Right renal cortex interstitium (tissue), 3 donors: ENCODE data around the gene MMADHC. TPM values are rescaled to one million over a fixed set of nuclear protein-coding genes. Genes with fewer than 3 reads are reported as not detected.
A peak's percentile ranks its signal among the peaks of the same experiment; 100 is the strongest.

ENCODE experiments used
- DNase-seq, 3 donors: peaks; one replicate each; pipeline ENCODE4 v3.0.0-alpha.2; 2013; ENCODE audit warnings: low read depth in 3 of 3, low spot score in 2 of 3
- polyA plus RNA-seq, 3 donors: library from polyadenylated mRNA; unstranded; fragments of 120-200 nt; gene quantifications; one replicate each; pipeline ENCODE4 v1.2.1, GENCODE V29; 2013; ENCODE audit not compliant: insufficient read length in 3 of 3

Gene MMADHC
- polyA plus RNA-seq, 3 donors = 136 to 137 (median 137) TPM

DNA sequence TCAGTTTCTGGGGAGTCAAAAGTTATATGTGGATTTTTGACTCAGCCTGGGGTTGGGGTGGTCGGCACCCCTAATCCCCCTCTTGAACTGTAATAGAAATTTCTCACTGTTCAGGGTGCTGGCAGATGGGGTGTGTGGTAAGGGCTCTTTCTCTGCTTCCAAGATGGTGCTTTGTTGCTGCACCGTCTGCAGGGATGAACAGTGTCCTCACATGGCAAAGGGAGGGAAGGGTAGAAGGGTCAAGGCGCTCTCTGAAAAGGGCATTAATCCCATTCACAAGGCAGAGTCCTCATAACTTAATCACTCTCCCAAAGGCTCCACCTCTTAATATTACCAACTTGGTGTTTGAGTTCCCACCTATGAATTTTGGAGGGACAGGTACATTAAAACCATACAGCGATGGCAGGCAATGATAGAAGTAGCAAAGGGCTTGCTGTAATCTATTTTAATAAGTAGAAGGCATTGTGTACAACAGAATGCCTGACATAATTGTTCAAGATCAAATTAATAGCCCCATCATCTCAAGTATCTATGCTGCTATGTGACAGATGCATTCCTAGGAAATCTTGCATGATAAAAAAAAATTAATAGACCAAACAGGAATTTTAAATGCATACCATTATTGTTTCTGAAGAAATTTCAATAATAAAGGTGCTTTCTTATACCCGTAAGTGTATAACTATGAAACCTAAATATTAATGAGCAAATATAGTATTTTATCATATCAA lies 28.1 kb downstream of the MMADHC start:
- no peak for DNase-seq

DNA sequence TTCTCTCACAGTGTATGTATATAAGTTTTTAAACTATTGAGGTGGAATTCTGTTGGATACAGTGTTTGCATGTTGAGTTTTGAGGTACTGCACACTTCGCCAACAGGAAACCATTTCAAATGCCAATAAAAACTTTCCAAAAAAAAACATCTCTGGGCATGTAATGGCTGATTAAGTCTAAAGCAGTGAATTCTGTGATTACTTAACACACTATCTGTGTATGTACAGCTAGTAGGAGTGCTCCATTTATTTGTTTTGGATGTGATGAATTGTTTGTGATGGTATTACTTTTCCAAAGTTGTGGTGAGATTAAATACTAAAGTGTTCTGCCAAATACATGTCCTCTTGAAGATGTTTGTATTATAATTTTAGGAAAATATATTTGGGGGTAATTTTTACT lies 31.1 kb downstream of the MMADHC start:
- DNase-seq = no peak

- DNase-seq = no peak
Observed at GRCh38 chr2:149552830-149553229, 34.7 kb downstream of the MMADHC start.

DNA sequence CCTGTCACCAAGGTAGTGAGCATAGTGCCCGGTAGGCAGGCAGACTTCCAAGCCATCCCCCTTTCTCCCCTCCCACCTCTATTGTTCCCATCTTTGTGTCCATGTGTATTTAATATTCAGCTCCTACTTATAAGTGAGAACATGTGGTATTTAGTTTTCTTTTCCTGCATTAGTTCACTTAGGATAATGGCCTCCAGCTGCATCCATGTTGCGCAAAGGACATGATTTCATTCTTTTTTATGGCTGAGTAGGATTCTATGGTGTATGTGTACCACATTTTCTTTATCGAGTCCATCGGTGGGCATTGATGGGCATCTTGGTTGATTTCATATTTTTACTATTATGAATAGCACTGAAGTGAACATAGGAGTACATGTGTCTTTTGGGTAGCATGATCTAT lies 35.3 kb downstream of the MMADHC start:
- DNase-seq = no peak

- DNase-seq = no peak
Observed at GRCh38 chr2:149544692-149545091, 42.9 kb downstream of the MMADHC start.

DNA sequence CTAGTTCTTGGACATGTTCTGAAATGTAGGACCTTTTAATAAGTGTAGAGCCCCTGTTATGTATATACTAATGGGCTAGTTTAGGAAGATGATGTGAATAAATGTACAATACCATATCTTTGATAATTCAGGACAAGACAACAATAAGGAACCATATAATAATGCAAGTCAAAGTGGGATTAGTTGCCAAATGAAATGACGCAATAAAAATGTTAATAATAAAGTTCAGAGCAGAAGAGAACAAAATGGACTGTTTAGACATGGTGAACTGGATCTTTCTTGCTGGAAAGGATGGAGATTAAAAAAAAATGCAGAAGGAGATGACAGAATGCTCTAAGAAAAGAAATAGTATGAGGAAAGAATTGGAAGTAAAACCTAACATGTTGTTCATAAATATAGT lies 43.7 kb downstream of the MMADHC start:
- no peak for DNase-seq

- DNase-seq = no peak
Observed at GRCh38 chr2:149540138-149540537, 47.4 kb downstream of the MMADHC start.

- DNase-seq = no peak
Observed at GRCh38 chr2:149538138-149538833, 49.3 kb downstream of the MMADHC start.

GRCh38 chr2:149537092-149537726 lies 50.4 kb downstream of the MMADHC start:
- no peak for DNase-seq

DNA sequence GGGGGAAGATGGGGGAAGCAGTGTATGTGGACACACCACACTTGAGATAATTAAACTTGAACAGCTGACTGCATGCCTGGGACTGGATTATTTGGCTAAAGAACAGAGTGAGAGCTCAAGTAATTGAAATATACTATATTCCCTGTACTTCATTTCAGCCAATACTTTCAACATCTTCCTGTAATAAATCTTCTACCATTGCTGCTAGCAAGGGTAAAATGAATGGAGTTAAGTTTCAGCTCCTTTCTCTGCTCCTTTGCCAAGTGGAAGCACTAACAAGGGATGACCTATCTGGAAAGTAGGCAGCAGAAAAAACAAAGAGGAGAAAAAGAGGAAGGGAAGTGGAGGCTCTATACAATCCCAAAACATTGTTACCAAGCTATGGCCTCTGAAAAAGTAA lies 50.9 kb downstream of the MMADHC start:
- DNase-seq = peak in 1 of 3 donors; percentile 12

DNA sequence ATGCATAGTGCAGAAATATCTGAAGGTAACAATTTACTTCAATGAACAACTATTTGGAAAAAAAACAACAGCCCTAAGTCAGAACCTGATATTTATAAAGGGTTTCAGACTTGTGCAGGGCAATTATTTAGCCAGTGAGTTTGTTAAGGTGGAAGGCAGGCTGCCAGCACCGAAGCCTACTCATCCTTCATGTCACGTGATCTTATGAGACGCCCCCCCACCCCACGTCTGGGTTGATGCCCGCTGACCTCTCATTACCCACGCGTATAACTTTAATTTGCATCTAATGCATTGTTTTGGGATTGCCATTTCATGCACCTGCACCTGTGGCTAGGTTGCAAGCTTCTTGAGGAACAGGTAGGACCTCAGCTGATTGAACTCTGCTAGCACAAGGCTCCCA lies 52.9 kb downstream of the MMADHC start:
- DNase-seq = no peak

GRCh38 chr2:149528983-149529382 lies 58.6 kb downstream of the MMADHC start:
- no peak for DNase-seq

GRCh38 chr2:149527998-149528755 lies 59.4 kb downstream of the MMADHC start:
- no peak for DNase-seq

DNA sequence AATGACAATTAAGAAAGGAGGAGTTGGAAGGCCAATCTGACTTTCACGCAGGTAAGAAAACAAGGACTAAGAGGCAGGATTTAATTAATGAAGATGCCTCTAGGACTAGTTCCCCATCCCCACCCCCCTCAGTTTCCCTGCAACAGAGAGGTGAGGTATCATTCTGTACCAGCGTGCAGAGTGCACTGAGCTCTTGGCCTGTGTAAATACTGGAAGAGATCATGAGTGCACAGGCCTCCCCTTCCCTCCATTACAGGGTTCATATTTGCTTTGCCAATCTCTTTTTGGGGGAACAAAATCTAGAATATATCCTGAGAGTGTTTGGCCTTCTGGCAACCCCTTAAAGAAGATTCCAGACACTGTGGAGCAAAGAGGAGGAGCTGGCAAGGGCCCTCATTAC lies 60.9 kb downstream of the MMADHC start:
- DNase-seq = no peak

- DNase-seq = no peak
Observed at GRCh38 chr2:149525323-149525722, 62.3 kb downstream of the MMADHC start.
